C4-2B (cell line): ENCODE results near the gene MATCAP1.

Experiments used
- H3K27ac ChIP-seq: fragments of 450-650 bp; 2 replicates; pipeline ENCODE4 v1.5.1; 2017
- CTCF ChIP-seq: fragments of 450-650 bp; conservative IDR thresholded peaks from 2 replicates; pipeline ENCODE4 v1.5.1; 2017; ENCODE audit warnings: mild to moderate bottlenecking
- ZFX ChIP-seq: fragments of 450-650 bp; IDR thresholded peaks from 2 replicates; pipeline ENCODE4 v1.6.1; 2017

The MATCAP1 gene

GRCh38 chr16:67183627-67184452, at the start of gene MATCAP1:
TSS of gene MATCAP1 (minus strand) at chr16:67183963. CDS start at chr16:67180610, 3,353 bp downstream.
- peak within 1 kb of the TSS; percentile 91 for H3K27ac ChIP-seq
- 0 out of 2 replicates have a peak, but pooled peaks have one; percentile 11 for TF ChIP-seq ZFX
- TF ChIP-seq CTCF: no peak

GRCh38 chr16:67230809-67231660, 47.3 kb upstream of the MATCAP1 start:
- H3K27ac ChIP-seq: no peak overlapping the region
- TF ChIP-seq CTCF (no peak), ZFX (no peak)

GRCh38 chr16:67229906-67230808, 46.4 kb upstream of the MATCAP1 start:
- H3K27ac ChIP-seq: no peak overlapping the region
- no peak for TF ChIP-seq CTCF
- TF ChIP-seq ZFX: no peak

DNA sequence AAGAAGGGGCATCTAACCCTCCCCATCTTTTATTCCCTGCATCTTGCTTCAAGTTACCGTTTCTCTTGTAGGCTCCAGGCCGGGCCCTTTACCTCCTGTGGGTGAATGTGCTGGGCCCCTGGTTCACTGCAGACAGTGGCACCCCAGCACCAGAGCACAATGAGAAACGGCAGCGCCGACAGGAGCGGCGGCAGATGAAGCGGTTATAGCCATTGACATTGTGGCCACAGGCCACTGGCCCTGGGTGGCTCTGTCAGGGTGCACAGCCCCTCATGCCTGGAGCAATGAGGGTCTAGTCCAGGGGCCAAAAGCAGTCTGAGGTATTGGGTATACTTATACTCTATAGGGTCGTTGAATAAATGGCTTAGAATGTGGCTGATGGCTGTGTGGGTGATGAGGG, 45.1 kb upstream of the MATCAP1 start:
- no peak overlapping the region for H3K27ac ChIP-seq
- TF ChIP-seq ZFX (no peak), CTCF (no peak)

DNA sequence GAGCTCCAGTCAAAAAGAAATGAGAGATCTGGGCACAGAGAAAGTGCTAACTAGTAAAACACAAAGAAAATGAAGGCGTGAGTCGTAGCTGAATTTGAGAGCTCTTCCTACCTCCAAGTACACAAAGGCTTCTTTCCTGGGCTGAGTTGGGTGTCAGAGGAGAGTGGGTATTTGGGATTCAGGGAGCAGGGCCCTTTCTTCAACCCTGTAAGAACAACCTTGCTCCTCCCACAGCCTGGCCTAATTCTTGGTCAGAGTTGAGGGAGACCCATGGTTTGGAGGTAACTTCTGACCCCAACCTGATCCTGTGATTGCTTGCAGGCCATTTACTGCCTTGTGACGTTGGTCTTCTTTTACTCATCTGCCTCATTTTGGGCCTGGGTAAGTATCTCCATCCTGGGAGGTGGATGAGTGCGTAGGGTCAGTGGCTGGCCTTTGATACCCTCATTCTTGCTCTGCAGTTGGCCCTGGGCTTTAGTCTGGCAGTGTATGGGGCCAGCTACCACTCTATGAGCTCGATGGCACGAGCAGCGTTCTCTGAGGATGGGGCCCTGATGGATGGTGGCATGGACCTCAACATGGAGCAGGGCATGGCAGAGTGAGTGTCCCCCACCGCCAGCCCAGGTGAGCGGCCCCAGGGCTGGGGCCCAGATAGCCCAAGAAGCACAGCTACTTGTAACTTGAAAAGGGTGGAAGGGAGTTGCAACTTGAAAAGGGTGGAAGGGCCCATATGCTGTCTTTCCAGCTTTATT, 44.4 kb upstream of the MATCAP1 start:
- H3K27ac ChIP-seq: no peak overlapping the region
- TF ChIP-seq ZFX (no peak), CTCF (no peak)

DNA sequence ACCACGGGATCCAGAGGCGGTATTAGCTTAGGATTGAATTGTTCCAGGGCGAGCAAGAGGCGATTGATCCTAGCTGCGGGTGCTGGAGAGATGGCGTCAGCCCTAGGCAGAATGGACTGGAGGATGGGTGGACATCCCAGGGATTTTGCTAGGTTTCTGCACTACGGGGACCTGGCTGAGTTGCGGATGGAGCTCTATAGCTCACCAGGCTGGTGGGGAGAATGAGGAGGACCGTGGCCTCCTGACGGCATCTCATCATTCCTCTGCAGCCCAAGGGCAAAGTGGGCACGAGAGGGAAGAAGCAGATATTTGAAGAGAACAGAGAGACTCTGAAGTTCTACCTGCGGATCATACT, 43.8 kb upstream of the MATCAP1 start:
- H3K27ac ChIP-seq: peak overlapping the region; percentile 72
- TF ChIP-seq CTCF: no peak
- no peak for TF ChIP-seq ZFX
